Hematopoietic multipotent progenitor cell treated with erythropoietin and hydrocortisone succinate and interleukin-3 and kit ligand, for 17 days (in vitro differentiated cells): ENCODE results near the gene EYS.

ENCODE experiments used
- DNase-seq: peaks from one replicate; pipeline ENCODE4 v3.0.0-alpha.2; 2015; ENCODE audit warnings: low spot score

EYS gene

DNA sequence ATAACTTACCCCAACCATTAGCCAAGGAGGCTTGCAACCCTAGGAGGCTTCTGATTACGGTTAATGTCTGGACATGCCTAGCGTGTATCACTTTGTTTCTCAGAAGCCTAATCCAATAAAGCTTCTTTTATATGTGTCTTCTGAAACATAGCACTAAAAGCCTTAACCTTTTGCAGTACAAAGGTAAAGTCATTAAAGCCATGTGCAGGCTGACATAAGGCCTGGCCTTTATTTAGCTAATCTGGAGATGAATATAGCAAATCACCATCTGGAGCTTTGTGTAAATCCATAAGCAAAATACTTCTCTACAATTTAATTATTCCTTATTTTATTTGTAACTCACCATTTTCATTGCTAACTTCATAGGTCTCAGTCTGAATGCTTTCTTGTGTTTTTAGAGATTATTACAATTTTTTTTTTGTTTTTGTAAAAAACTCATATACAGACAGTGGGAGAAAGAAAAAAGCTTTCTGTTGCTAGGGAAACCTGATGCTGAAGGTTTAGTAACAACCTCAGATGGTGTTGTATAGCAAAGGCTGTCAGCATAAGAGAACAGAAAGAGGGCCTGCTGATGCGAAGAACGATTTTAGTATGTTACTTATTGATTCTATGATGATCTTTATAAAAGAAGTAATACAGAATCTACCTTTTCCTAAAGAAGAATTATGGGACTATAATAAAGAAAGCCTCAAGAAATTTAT, at the start of gene EYS:
Gene EYS (minus strand): TSS at position 101 of the 701 bp plus-strand sequence. CDS start 211,816 bp downstream, outside the sequence.
- no peak for DNase-seq

DNA sequence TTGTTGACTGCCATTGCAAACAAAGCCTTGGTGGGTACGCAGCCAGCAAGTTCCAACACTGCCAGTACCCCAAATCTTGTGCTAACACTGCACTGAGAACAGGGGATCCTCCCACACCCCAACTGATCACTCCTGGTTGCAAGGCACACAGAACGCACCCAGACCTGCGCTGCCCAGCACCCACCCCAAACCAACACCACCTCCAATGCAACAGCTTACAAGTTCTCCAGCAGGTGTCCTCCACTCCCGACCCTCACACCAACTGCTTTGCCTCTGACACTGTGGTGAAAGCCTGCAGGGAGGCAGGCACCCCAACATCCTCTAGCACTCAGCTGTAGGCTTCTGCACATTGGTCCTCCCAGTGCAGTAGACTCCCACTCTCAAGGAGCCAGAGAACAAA, 39.3 kb upstream of the EYS start:
- no peak for DNase-seq

- DNase-seq = no peak
These were observed 38.6 kb upstream of the EYS start for GRCh38 chr6:65745614-65746013.

- DNase-seq = no peak
These were observed 22.0 kb upstream of the EYS start for GRCh38 chr6:65728879-65729479.

- no peak for DNase-seq
These were observed 12.1 kb upstream of the EYS start for GRCh38 chr6:65719101-65719500.

GRCh38 chr6:65711531-65711930, 4.5 kb upstream of the EYS start:
- no peak for DNase-seq

DNA sequence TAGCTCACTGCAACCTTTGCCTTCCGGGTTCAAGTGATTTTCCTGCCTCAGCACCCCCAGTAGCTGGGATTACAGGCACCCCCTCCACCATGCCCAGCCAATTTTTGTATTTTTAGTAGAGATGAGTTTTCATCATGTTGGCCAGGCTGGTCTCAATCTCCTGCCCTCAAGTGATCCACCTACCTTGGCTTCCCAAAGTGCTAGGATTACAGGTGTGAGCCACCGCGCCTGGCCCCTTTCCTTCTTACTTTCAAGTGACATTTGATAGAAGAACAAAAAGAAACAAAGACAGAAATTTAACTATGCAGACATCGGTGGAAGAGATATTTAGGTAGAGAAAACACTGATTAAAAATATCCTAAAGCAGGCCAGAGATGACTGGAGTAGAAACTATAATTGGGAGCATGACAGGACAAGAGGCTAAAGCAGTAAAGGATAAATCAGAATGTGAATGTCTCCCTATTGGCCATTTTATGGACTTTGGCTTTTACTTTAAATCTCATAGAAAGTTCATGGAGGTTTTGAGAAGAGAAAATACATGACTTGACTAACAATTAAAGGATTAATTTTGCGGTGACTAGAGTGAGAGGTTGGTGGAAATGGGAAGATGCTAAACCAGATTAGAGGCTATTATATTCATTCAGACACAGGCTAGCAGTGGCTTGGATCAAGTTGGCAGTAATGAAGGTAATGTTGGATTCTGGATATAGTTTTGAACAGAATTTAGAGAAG, 2.2 kb upstream of the EYS start:
- no peak for DNase-seq

DNA sequence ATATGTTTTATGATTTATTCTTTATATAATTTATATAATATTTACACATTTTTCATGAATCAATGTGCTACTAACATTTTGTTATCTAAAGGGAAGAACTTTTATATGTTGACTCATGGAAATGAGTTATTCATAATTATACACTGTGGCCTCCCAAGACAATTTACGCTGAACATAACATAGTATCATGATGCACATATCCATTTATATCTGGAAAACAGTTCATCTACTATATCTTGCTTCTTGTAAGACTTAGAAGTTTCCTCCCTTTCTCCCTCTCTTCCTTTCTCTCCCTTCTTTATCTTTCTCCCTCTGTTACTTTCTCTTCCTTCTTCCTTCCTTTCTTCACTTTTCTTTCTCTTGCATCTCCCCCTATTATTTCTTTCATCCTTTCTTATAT, 1.1 kb upstream of the EYS start:
- DNase-seq = no peak

- no peak for DNase-seq
These were observed 590 bp downstream of the EYS start for GRCh38 chr6:65706436-65706835.

DNA sequence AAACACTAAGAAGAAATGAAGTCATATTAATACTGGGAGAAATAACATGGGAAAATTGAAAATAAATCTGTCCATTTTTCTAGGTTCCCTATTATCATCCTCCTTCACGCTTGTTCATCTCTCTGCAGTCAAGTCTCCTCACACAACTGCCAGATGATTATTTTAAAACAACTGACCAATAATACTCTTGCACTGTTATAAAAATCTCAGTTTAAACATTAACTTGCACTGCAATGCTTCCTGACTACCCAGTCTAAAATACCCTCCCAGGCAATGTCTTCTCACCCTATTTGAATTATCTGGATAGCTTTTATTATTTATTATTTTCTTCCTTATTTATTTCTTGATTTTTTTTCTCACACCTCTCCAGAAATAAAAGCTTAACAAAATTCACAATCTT, 5.7 kb downstream of the EYS start:
- DNase-seq = no peak

- DNase-seq = no peak
These were observed 6.5 kb downstream of the EYS start for GRCh38 chr6:65700561-65700960.

DNA sequence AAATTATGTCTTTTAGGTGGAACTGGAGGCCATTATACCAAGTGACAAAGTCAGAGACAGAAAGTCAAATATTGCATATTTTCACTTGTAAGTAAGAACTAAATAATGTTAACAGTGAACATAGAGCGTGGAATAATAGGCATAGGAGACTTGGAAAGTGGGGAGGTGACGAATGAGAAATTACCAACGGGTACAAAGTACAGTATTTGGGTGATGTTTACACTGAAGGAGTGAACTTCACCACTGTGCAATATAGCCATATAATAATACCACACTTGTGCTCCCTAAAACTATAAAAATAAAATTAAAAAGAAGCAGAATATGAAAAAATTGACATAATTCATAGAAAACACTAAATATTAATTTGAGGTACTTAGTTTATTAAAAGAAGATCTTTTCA, 14.9 kb downstream of the EYS start:
- DNase-seq = no peak

DNA sequence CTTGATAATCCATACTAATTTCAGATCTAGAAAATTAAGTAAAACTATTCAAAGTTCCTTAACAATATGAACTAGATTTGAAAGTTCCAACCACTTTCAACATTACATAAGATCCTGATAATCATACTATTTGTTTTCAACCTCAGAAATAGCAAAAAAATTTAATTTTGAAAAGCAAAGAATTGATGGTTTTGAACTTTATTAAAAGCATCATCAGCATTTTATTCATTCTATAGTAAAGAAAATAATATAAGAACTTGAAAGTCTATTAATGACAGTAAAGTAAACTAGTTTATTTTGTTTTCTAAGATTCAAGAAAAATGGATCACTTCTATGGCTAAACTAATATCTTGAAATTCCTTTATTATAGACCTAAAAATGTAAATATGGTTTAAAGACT, 26.8 kb downstream of the EYS start:
- no peak for DNase-seq

DNA sequence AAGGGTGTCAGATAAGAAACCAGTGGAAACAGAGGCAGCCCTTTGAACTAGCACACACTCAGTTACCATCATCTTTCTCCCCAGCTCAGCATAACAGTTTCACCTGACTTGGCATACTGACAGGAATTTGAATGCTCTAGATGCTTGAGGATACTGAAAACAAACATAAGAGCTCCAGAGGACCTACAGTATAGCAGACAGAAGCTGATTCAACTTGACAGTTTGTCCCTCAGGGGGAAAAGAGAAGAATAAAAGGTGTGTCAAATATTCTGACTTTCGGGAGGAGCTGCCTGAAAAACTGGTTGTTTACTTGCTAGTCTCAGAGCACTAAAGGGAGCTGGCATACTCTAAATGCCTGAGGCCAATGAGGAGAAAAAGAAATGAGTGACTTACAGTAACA, 35.1 kb downstream of the EYS start:
- no peak for DNase-seq

DNA sequence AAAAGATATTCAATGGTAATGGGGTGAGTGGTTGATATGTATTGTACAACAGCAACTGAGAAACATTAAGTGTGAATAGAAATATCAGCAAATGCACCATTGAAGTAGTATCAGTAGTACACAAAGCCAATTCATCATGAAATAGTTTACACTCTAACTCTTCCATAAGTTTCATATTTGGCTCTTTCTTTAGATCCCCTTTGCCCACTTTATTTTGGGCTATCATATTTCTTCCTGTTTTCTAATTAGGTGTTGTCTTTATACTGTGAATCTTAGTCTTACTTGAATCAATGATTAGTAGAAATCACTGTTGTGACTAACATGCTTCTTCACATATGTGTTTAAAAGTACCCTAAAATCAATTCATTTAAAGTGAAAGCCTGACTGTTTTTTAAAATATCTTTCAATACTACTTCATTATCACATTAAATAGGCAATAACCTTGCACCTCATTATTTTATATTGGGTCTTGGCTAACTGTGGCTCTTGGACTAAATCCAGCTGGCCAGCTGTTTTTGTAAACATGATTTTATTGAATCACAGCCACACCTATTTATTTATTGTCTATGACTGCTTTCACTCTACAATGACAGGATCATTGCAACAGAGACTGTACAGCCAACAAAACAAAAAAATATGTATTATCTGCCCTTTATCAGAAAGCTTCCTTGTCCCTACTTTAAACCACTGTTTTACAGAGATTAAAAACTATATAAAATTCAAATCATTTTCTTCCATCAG, 38.9 kb downstream of the EYS start:
- DNase-seq = no peak

GRCh38 chr6:65650086-65650485, 56.9 kb downstream of the EYS start:
- DNase-seq = no peak

GRCh38 chr6:65649392-65649791, 57.6 kb downstream of the EYS start:
- no peak for DNase-seq

DNA sequence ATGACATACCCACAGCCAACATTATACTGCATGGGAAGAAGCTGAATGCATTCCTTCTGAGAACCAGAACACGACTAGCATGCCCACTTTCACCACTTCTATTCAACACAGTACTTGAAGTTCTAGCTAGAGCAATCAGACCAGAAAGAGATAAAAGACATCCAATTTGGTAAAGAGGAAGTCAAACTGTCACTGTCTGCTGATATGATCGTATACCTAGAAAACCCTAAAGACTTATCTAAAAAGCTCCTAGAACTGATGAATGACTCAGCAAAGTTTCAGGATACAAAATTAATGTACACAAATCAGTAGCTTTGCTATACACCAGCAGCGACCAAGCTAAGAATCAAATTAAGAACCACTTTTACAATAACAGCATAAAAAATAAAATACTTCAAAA, 60.5 kb downstream of the EYS start:
- DNase-seq = no peak

DNA sequence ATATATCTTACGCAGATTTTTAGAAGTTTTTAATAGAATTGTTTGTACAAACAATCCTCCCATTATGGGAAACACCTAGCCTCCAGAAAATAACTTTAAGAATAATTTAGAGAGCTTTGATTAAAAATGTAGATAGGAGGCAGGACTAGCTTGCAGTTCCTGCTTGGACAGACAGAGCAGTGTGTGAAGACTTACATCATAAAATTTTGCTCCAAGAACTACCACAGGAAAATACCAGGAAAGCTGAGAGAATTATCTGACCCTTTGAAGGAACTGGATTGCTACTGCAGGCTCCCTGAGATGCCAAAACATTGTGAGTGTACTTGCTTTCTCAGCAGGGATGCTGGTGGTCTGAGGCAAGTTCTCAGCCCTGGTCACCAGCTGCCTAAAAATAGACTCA, 64.2 kb downstream of the EYS start:
- DNase-seq = no peak

- no peak for DNase-seq
These were observed 68.8 kb downstream of the EYS start for GRCh38 chr6:65638047-65638831.

DNA sequence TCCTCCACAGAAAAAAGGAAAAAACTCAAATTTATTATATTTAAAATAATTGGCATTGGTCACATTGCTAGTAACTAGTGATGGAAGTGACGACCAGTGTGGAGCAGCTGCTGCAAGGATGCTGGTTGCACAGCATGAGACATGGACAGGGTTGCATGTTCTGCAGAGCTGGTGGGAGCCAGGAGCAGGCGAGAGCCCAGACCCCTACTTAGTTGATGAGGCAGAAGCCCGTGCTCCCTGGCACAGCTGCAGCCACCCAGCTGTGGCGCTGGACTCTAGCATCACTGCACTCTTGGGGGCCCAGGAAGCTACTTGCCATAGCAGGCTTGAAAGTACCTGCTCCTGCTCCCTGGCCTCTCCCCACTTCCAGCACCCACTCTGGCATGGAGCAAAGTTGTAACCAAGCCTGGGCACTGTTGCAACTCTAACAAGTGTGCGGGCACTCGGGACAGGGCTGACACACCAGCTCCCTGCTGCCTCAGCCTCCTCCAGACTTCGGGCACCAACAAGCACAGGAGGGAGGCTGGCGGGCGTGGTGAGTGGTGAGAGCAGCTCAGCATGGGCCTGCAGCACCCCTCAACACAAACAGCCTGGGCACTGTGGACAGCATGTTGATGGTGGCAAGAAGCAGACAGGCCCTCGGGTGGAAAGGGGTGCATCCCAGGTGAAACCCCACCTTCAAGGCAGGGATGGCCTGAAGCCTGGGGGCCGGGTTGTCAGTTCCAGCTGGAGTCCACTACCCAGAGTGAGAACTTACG, 69.6 kb downstream of the EYS start:
- no peak for DNase-seq
